Spleen (tissue), 7 donors: ENCODE results near the gene ADPRH.

Experiments
- CTCF ChIP-seq, 11 experiments: fragments of 200-600 bp in 7 of 11; fragments of 450-650 bp in 4 of 11; sonication (generic) in 4 of 11; IDR thresholded peaks in 8 of 11; conservative IDR thresholded peaks in 3 of 11; 1 replicate in 7 of 11; 2 replicates in 4 of 11; pipeline versions ENCODE4 v1.4.0 to v1.8.0; 2016 to 2021; ENCODE audit warnings: antibody characterized with exemption in 11 of 11, inconsistent platforms in 4 of 11, mild to moderate bottlenecking in 1 of 11
- POLR2A ChIP-seq, 3 donors: fragments of 450-650 bp; IDR thresholded peaks; one replicate each; pipeline ENCODE4 v1.5.1; 2017; ENCODE audit warnings: antibody characterized with exemption in 3 of 3, mild to moderate bottlenecking in 1 of 3
- donor health status: DM: no; HTN: no; CAD: no; lungs with moderate emphysema.
- donor health status: DM: no; HTN: no; CAD: no.
- donor health status: DM: no; HTN: no; CAD: no.

DNA sequence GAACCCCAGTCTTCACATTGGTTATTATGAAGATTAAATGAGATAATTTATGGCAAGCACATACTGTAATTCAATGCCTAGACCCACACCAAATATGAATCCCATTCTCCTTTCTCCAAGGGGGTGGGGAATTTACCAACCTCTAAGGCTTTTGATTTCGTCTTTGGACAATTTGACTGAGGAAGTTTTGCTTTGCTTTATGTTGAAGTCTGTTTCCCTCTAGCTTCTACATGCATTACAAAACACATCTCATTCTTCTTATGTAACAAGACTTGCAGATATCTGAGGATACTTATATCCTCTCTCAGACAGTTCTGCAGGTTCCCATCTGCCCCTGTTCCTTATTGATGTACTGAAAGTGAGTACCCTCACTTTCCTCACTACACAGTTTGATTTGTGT, 32.1 kb upstream of the ADPRH start:
- TF ChIP-seq POLR2A (IDR thresholded peaks at IDR 0.05) (no peak), CTCF (IDR thresholded peaks at IDR 0.05 in 8 of 11, conservative IDR thresholded peaks at IDR 0.05 in 3 of 11) (no peak)
